K562 (cell line): ENCODE results near the gene POLD1. TPM values are rescaled to one million over a fixed set of nuclear protein-coding genes. Genes with fewer than 3 reads are reported as not detected.

Source experiments
- ATAC-seq: fragments of 200-7000 bp; cut with Tn5 transposase; 3 replicates; pipeline ENCODE4 v1.9.1; 2020; ENCODE audit warnings: moderate library complexity
- BruUV-seq: library from RNA; stranded (reverse); fragments of 400-500 nt; replicated peaks from 2 replicates; lab custom pipeline; 2021; lab: Mats Ljungman, UMichigan
- CTCF ChIA-PET: fragments of 300-600 bp; formaldehyde crosslinking; extraction: SDS; loops from one replicate; lab custom pipeline; 2021; ENCODE audit warnings: low intra/inter-chr PET ratio; lab: Yijun Ruan, JAX
- POLR2A ChIA-PET: fragments of 300-600, 350-650 bp; sonication (Branson Sonifier 250); formaldehyde crosslinking; extraction: SDS; loops from one replicate; lab custom pipeline; 2021; ENCODE audit warnings: antibody characterized with exemption, inconsistent platforms; lab: Yijun Ruan, JAX
- DNase-seq, 4 experiments: peaks; one replicate each; pipeline versions ENCODE4 v3.0.0 to v3.0.0-alpha.2; 2011 to 2018; ENCODE audit warnings: low spot score in 3 of 4, mixed read lengths in 3 of 4; ENCODE audit errors: extremely low read depth in 1 of 4
- FAIRE-seq: peaks from 2 replicates; lab custom pipeline; 2011; peaks lifted over from hg19 to GRCh38; lab: Jason Lieb, UNC
- H2AFZ ChIP-seq: 2 replicates; pipeline ENCODE4 v1.6.0; 2011; ENCODE audit warnings: low read depth, low read length, control low read depth, inconsistent platforms
- H3K27ac ChIP-seq: fragments of 200-600 bp; 3 replicates; pipeline ENCODE4 v1.8.0; 2011; ENCODE audit warnings: low read depth, mild to moderate bottlenecking, control low read depth, inconsistent platforms, low read length, moderate library complexity, mixed read lengths; ENCODE audit errors: extremely low read depth
- H3K27me3 ChIP-seq, 2 experiments: fragments of 300-600 bp in 1 of 2; 2 replicates in 1 of 2; 3 replicates in 1 of 2; pipeline versions ENCODE4 v1.6.0 to v1.8.0; 2011; ENCODE audit warnings: inconsistent platforms in 2 of 2, low read length in 2 of 2, mild to moderate bottlenecking in 1 of 2, mixed read lengths in 1 of 2, moderate library complexity in 1 of 2; ENCODE audit not compliant: control insufficient read depth in 2 of 2, insufficient read depth in 2 of 2
- H3K36me3 ChIP-seq: fragments of 300-600 bp; 3 replicates; pipeline ENCODE4 v1.8.0; 2011; ENCODE audit warnings: mild to moderate bottlenecking, low read length, inconsistent platforms; ENCODE audit not compliant: control insufficient read depth, insufficient read depth
- H3K4me1 ChIP-seq, 2 experiments: fragments of 200-600 bp in 1 of 2; replicated peaks in 1 of 2; 2 replicates in 1 of 2; 3 replicates in 1 of 2; pipeline versions ENCODE4 v1.5.1 to v1.8.0; 2011; ENCODE audit warnings: inconsistent platforms in 2 of 2, low read length in 2 of 2, mild to moderate bottlenecking in 1 of 2, mixed read lengths in 1 of 2, moderate library complexity in 1 of 2; ENCODE audit not compliant: control insufficient read depth in 2 of 2, insufficient read depth in 2 of 2
- H3K4me2 ChIP-seq: 2 replicates; pipeline ENCODE4 v1.6.1; 2011; ENCODE audit warnings: low read length, control low read depth, inconsistent platforms, mixed read lengths; ENCODE audit not compliant: insufficient read depth
- H3K4me3 ChIP-seq: fragments of 200-600 bp; sonication (generic), shearing (Covaris generic); 2 replicates; pipeline ENCODE4 v1.5.1; 2016; ENCODE audit warnings: control low read depth, inconsistent platforms
- H3K79me2 ChIP-seq: fragments of 200-600 bp; 3 replicates; pipeline ENCODE4 v1.8.0; 2011; ENCODE audit warnings: low read length, inconsistent platforms; ENCODE audit not compliant: control insufficient read depth, insufficient read depth
- H3K9ac ChIP-seq, 2 experiments: 2 replicates each; pipeline versions ENCODE4 v1.6.0 to v1.6.1; 2011; ENCODE audit warnings: low read depth in 2 of 2, low read length in 2 of 2, control low read depth in 1 of 2, inconsistent platforms in 1 of 2, mild to moderate bottlenecking in 1 of 2, mixed read lengths in 1 of 2; ENCODE audit not compliant: insufficient read depth in 1 of 2
- H3K9me1 ChIP-seq: one replicate; pipeline ENCODE4 v1.6.0; 2011; ENCODE audit warnings: inconsistent platforms, mild to moderate bottlenecking, low read length, moderate library complexity; ENCODE audit not compliant: control insufficient read depth, insufficient read depth
- H3K9me3 ChIP-seq: replicated peaks from 2 replicates; pipeline ENCODE4 v1.5.1; 2011; ENCODE audit warnings: low read depth, low read length, inconsistent platforms; ENCODE audit not compliant: control insufficient read depth, insufficient read depth
- H4K20me1 ChIP-seq: replicated peaks from 2 replicates; pipeline ENCODE4 v1.6.1; 2011; ENCODE audit warnings: low read length, inconsistent platforms, mixed read lengths; ENCODE audit not compliant: control insufficient read depth, insufficient read depth
- EZH2 ChIP-seq: IDR thresholded peaks from 2 replicates; pipeline ENCODE4 v1.6.1; 2012; ENCODE audit warnings: low read depth, mild to moderate bottlenecking, inconsistent platforms, low read length, borderline replicate concordance
- MCM7 ChIP-seq, 2 experiments: fragments of 450-650 bp; IDR thresholded peaks; 2 replicates each; pipeline ENCODE4 v1.6.1; 2016 to 2018
- TCFL5 ChIP-seq: fragments of 250-450 bp; sonication (Bioruptor Pico); conservative IDR thresholded peaks from 2 replicates; pipeline ENCODE4 v1.6.1; 2021; ENCODE audit warnings: mild to moderate bottlenecking, moderate library complexity, matching md5 sums
- WGBS: fragments of 100-300 bp; shearing (Covaris generic); methylation state at CpG from one replicate; pipeline ENCODE4 v1.1.6; 2016; ENCODE audit warnings: low coverage, mixed read lengths; ENCODE audit not compliant: insufficient coverage; ENCODE audit errors: missing lambda C conversion rate; 5-methylcytosine and 5-hydroxymethylcytosine counted together
- in situ Hi-C: fragments of 300-500 bp; cut with MboI; formaldehyde crosslinking; loops from 4 replicates; pipeline ENCODE4 v1.15.0; 2018; ENCODE audit warnings: inconsistent platforms, mixed read lengths
- intact Hi-C: fragments of 100-400 bp; cut with micrococcal nuclease; formaldehyde crosslinking; loops from 2 replicates; pipeline ENCODE4 v1.14.2; 2022
- polyA plus RNA-seq, 8 experiments: library from polyadenylated mRNA; depleted of rRNA in 4 of 8; stranded (reverse) in 5 of 8; unstranded in 3 of 8; fragments of >200 nt; fragmentation: Nextera tagmentation in 2 of 8; fragmentation: Illumina TruSeq in 1 of 8; extraction: Ambion mirVana in 2 of 8; extraction: Trizol in 1 of 8; gene quantifications; 2 replicates each; pipeline versions ENCODE4 v1.2.1 to v1.2.3, GENCODE V29; 2011 to 2014; ENCODE audit warnings: inconsistent platforms in 1 of 8, missing spikeins in 1 of 8
- total RNA-seq, 7 experiments: library from RNA; depleted of rRNA in 6 of 7; stranded (reverse); fragments of >200 nt in 6 of 7; fragmentation: Illumina TruSeq in 2 of 7; extraction: Trizol in 2 of 7; gene quantifications; 2 replicates each; pipeline versions ENCODE4 v1.2.1 to v1.2.3, GENCODE V29; 2011 to 2021; ENCODE audit warnings: low replicate concordance in 1 of 7
- TF ChIP-seq, protein P1 (sequence below): fragments of 450-650 bp; IDR thresholded peaks from 2 replicates; pipeline ENCODE4 v1.6.1; 2016
- TF ChIP-seq, protein P2 (sequence below): fragments of 200-800 bp; sonication (Bioruptor generic); IDR thresholded peaks from 2 replicates; pipeline ENCODE4 v1.6.1; 2017; ENCODE audit warnings: missing genetic modification characterization, missing compliant biosample characterization

The POLD1 gene
- total and polyA plus RNA-seq, 9 of the 15 experiments (the other 6 are each of a cell fraction or from before 2014, with no cell fraction given) = 1.3 to 312 (median 47.8) TPM

DNA sequence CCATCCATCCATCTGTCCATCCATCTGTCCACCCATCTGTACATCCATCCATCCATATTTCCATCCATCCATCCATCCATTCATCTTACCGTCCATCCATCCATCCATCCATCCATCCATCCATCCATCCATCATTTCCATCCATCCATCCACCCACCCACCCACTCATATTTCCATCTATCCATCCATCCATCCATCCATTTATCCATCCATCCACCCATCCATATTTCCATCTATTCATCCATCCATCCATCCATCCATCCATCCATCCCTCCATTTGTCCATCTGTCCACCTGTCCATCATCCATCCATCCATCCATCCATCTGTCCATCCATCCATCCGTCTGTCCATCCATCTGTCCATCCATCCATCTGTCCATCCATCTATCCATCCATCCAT lies 71.8 kb downstream of the POLD1 start (continued):
- TF ChIP-seq MCM7 (IDR thresholded peaks at IDR 0.05) = no peak
- TF ChIP-seq, protein P1, sequence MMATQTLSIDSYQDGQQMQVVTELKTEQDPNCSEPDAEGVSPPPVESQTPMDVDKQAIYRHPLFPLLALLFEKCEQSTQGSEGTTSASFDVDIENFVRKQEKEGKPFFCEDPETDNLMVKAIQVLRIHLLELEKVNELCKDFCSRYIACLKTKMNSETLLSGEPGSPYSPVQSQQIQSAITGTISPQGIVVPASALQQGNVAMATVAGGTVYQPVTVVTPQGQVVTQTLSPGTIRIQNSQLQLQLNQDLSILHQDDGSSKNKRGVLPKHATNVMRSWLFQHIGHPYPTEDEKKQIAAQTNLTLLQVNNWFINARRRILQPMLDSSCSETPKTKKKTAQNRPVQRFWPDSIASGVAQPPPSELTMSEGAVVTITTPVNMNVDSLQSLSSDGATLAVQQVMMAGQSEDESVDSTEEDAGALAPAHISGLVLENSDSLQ = peak; percentile 50; the same call in 1 of the 2 replicates

DNA sequence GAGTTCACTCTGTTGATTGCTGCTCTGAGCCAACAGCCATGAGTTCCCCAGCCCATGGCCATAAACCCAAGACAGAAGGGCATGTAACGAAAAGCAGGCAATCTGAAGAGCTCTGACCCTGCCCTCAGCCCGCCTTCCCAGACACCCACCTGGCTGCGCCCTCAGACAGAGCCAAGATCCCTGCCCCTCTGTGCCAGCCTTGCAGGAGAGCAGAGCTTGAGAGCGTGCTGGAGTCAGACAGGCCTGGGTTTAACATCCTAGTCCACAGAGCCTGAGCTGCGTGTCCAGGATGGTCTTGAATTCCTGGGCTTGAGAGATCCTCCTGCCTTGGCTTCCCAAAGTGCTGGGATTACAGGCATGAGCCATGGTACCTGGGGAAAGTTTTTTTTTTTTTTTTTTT lies 73.2 kb downstream of the POLD1 start:
- Histone ChIP-seq H3K4me1 (peaks cover 4 to 23% of the 10 kb centered on the region in 2 experiments; a peak in 4 of 5 replicates), H3K79me2 (no peaks in the 10 kb centered on the region), H3K9ac (no peak overlapping the region), H3K4me3 (no peak overlapping the region), H2AFZ (no peak overlapping the region), H3K27ac (no peak overlapping the region), H3K9me1 (no peaks in the 10 kb centered on the region), H3K36me3 (no peaks in the 10 kb centered on the region), H4K20me1 (no peaks in the 10 kb centered on the region), H3K27me3 (peaks cover 6 to 17% of the 10 kb centered on the region in 2 experiments; a peak in 4 of 5 replicates), H3K4me2 (no peak overlapping the region), H3K9me3 (no peaks in the 10 kb centered on the region)
- no peak for ATAC-seq
- no peak for TF ChIP-seq TCFL5
- TF ChIP-seq, protein P2, sequence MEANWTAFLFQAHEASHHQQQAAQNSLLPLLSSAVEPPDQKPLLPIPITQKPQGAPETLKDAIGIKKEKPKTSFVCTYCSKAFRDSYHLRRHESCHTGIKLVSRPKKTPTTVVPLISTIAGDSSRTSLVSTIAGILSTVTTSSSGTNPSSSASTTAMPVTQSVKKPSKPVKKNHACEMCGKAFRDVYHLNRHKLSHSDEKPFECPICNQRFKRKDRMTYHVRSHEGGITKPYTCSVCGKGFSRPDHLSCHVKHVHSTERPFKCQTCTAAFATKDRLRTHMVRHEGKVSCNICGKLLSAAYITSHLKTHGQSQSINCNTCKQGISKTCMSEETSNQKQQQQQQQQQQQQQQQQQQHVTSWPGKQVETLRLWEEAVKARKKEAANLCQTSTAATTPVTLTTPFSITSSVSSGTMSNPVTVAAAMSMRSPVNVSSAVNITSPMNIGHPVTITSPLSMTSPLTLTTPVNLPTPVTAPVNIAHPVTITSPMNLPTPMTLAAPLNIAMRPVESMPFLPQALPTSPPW = no peak
- no peak for TF ChIP-seq EZH2
- no peak for DNase-seq
- BruUV-seq = no TSS peak
- ChIA-PET CTCF (no interaction called here), POLR2A (interaction anchor here (0.6 to 1.1 kb wide), 4 partner anchors 11 to 87 kb away, joined by 3 to 5 read pairs (median 3); partner anchors contain the start of gene POLD1)
- 3% methylated on average over 5 of the region's 5 CpGs for WGBS
- in situ Hi-C loops = no loop called here
- intact Hi-C loops = no loop called here
- no peak for FAIRE-seq
